Measurements from ENCODE around the gene UBC.

UBC gene

DNA sequence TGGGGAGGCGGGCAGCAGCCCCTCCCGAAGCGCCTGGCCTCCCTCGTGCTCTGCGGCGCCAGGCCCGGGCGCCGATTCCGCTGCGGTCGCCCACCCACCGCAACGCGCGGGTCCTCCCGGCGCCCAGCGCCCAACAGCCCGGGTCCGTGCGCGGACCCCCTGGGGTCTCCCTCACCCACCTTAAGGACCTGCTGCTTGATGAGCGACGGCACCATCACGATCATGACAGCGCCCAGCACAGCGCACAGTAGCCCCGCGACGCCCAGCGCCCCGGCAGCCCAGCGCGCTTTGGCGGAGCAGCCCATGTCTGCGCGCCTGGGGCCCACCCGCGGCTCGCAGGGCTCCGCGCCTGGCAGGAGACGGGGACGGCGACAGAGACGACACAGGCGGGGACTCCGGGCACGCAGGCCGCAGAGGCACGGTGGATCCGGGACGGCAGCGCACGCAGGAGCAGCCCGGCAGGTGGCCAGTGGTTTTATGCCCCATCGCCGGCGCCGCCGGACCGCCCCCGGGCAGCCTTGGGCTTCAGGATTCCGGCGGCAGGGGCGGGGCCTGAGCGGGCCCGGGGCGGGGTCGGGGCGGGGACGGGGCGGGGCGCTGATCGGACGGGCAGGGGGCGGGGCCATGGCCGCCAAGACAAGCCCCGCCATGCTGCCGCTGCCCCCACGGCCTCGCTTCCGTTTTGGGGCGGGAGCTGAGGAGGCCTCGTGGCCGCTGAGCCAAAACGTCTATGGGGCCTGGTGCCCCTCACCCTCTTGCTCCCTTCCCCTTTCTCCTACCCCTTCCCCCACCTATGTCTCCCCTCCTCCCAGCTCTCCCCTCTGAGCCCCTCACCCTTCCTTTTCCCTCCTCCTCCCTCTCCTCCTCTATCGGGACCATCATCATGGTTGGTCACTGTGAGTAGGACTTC, 50.8 kb downstream of the UBC start, which contains the start of gene SCARB1:
Gene SCARB1, minus strand, starts transcription at position 449 of the 910 bp plus-strand sequence. Its CDS starts 144 bp downstream, at position 305.
- peak; percentile 85 for DNase-seq

DNA sequence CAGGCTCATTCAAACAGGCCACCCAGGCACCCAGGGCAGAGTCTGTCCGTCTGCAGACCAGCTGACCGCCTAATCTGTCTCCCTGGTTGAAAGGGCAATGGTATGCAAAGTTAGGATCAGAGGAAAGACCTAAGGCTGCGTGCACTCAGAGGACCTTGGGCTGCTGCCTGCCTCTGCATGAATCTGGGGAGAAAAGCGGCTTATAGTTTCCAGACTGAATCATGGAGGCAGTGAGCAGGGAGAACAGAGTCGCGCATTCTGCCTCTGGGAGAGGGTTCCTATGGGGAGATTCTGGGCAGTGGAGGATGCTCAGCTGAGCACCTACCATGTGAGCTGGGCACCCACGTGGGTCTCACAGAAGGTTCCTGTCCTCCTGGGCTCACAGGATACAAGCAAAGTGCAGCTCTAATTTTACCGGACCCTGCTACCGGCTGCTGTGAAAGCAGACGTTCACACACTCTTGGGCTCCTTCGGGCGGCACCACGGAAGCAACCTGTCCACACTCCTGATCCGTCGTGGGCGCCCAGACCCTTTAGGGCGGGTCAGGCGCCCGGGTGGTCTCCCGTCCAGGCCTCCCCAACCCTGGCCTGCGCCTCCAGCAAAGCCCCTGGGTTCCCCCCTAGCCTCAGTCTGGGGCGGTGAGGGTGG, 51.6 kb downstream of the UBC start:
- peak; percentile 32 for DNase-seq

DNA sequence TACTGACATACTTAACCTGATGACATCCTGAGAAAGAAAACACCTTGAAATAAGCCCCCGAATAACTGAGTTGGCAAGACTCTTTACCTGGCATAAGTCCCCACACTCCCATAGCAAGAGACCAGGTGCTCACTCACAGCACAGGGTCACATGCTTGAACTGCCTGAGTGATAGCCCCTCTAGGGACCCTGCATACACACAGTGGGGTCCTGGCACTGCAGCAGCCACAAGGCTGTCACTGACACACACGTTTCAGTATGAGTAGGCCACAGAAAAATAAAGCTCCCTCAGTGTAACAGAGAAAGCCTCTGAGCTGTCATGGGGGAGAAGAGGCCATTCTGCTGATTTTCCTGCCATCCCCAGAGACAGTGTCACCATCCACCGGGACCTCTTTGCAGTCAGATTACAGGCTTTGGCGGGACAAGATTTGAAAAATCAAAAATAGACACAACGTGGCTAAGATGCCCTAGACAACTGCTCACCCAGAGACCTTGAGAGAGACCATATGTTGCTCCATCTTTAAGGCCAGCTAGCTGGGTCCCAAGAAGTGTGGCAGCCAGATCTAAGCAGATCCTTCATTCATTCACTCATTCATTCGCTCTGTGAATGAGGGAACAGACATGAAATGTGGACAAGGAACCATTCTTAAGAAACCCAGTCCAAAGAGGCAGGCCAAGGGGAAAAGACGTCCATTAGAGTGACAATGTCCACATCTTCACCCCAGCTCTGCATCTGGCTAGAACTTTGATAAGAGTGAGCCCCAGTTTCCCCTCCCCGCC, 52.4 kb downstream of the UBC start:
- DNase-seq = no peak

Data from NCI-H146 (cell line).